HG03159 (cell line): Measurements from ENCODE around the gene DEFB108B.
"Not testable (repeated sequence)": the region's sequence is repeated elsewhere in the genome, so short reads cannot be mapped to it uniquely, and the experiment has no call there.

Source experiments
- ATAC-seq: cut with Tn5 transposase; IDR thresholded peaks from one replicate; pipeline ENCODE4 v1.9.1; 2021; ENCODE audit warnings: mild to moderate bottlenecking, moderate library complexity; ENCODE audit not compliant: unreplicated experiment

Gene DEFB108B, protein sequence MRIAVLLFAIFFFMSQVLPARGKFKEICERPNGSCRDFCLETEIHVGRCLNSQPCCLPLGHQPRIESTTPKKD

DNA sequence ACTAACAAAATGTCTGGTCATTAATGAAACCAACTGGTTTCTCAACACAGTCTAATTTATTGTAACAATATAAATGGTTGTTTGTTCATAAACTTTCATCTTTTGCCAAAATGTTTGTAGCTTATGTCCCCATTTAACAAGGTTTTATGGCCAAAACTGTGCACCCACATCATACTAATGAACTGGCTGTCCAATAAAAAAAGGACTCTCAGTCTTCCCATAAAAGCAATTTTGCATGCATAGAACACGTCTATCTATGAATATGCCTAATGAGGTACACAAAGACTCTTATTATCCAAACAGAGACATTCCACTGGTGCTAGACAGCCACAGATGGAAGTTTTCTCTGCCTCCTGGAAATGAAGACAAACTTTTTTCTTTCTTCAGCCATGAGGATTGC, at the start of gene DEFB108B:
Gene DEFB108B, plus strand, starts transcription at position 390 of the 400 bp plus-strand sequence. Its CDS starts 0 bp downstream, at position 390.
- ATAC-seq = not testable (repeated sequence)

DNA sequence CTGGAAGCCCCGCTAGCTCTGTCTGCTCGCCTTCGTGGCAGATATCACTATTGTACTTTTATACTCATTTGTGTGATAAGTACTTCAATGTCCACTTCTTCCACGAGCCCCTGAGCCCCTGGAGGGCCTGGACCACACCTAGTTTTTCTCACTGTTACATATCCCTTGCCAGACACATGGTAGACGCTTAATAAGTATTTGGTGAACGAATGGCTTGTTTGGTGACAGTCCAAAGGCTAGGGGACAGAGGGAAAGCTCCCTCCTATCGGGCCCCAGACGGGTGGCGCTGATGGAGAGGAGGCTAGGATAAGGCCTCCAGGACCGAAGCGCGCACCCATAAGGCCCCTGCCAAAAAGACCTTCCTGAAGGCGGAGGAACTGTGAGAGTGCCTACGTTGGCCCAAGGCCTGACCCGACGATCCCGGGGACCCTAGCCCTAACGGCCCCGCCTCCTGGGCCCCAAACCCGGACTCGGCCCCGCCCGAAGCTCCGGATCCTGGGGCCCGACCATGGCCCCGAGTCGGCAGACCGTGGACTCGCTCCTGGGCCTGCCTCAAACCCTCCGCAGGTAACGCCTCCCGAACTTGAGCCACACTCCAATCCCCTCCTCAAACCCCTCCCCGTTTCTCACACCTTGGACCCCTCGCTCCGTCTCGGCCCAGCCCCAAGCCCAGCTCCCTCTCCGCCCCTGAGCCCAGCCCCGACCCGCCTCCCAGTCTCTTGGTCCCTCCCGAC, 46.7 kb upstream of the DEFB108B start:
- ATAC-seq = not testable (repeated sequence)

DNA sequence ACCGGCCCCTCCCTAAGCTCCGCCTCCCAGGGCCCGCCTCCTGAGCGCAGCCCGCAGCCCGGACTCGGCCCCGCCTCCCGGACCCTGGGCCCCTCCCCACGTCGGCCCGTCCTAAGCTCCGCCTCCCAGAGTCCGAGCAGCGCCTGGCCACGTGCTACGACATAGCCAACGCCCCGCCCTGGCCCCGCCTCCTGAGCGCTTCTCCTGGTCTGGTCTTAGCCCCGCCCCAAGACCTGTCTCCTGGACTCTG, 46.2 kb upstream of the DEFB108B start:
- ATAC-seq = peak; percentile 98

DNA sequence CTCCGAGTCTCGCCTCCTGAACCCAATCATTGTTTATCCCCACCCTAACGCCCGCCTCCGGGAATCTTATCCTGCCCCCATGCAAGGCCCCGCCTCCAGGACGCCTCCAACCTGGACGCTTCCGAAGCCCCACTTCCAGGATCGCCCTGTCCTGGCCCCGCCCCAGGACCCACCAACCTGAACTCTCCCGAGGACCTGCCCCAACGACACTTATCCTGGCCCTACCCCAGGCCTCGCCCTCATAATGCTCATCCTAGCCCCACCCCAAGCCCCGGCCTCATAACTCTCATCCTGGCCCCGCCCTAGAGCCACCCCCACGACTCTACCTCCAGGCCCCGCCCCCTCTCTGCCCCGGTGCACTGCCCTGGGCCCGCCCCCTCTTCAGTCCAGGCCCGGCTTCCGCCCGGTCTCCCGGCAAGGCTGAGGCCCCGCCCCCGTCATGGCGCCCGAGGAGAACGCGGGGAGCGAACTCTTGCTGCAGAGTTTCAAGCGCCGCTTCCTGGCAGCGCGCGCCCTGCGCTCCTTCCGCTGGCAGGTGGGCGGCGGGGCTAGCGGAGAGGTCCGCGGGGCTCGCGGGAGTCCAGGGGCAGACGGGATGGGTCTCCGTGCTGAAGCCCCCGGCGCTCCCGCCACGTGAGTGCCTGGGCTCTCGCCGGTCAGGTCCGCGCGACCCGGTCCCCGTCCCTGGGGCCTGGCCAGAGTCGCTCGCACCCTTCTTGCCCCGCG, 45.7 kb upstream of the DEFB108B start:
- ATAC-seq = peak; percentile 90

DNA sequence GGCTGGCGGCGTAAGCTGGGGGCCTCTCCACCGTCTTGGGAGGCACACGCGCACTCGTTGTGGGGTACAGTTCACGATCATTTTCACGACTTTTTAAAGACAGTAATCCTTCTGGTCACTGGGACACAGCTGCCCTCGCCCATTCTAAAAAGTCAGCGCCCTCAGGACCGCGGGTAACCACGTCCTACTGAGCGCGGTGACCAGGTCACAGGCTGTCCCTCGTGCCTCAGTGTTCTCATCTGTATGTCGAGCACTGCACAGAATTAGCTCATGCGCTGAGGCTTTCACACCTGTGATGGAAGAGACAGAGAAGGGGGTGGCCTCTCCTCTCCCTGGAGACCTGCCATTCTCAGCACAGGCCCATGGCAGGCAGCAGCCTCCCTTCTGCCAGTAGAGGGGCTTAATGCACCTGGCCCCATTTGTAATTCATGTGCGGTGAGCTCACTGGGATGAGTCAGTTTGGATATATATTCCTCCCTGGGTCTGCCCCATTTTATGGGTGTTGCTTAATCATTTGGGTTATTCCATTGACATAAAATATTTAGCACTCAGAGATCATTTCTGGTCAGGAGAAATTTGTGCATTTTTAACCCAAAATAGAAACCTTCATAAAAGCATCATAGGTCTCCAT, 45.1 kb upstream of the DEFB108B start:
- ATAC-seq = not testable (repeated sequence)

DNA sequence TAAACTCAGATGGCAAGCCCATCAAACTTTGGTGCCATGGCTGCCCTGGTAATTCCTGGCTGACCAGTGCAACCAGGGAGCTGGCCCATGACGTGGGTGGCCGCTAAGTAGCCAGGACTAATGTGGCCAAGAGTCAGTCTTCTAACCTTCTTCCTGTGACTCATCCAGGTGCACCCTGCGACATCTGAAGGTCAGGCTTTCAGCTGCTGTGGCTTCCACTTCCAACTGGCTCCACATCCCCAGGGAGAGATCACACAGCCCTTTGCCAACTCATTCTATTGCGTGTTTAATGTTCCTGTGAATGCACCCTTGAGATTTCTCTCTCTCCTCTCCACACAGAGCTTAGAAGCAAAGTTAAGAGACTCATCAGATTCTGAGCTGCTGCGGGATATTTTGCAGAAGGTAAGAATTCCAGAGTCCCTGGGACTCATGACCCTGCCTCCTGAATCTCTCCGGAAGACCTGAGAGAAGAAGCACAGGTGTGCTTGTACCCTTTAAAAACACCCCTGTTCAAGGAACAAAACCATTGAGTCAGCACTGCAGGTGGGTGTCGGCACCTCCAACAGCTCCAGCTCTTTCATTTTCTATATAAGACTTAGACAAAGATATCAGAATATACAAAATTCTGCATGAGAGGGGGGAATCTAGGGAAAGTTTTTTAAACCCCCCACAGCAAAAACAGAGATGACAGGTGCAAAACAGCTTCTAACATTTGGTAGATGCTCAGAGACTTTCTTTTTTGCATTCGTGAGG, 43.4 kb upstream of the DEFB108B start:
- not testable (repeated sequence) for ATAC-seq

DNA sequence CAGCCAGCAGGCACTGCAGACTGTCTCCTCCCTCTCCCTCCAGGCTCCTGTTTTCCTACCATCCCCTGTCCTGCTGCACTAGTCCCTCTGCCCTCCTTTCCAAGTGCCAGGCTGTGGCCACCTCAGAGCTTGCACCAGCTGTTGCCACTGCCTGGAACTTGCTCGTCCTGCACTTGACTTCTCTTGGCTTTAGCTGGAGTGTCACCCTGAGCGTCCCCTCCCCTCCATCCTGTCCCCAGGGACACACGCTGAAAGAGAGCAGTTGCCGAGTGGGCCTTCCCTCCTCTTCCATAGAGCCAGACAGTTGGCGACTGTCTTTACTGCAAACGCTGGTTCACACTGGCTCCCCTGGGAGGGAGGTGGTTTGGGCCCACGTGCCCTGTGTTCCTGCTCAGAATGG, 41.9 kb upstream of the DEFB108B start:
- ATAC-seq = not testable (repeated sequence)

DNA sequence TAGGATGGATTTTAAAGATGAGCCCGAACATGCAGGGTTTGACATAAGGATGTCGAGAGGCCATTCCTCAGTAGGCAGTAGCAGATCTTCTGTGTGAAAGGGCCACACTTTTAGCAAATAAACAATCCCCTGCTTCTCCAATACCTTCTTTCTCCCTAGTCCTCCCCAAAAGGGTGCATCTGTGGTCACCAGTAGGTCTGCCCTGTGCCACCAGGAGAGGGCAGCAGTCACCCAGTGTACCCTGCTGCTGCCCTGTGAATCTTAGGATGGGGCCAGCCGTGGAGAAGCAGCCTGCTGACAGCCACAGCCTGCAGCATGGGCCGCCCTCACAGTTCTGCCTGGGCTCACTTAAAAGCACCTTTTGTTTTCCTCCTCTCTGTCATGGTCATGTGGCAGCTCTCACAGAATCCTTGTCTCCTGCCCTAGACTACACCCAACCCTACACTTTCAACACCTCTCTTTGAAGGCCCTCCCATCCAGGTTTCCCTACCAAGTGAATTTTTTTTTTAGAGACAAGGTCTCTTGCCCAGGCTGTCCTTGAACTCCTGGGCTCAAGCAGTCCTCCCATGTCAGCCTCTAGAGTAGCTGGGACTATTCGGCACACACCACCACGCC, 40.3 kb upstream of the DEFB108B start:
- ATAC-seq = not testable (repeated sequence)

DNA sequence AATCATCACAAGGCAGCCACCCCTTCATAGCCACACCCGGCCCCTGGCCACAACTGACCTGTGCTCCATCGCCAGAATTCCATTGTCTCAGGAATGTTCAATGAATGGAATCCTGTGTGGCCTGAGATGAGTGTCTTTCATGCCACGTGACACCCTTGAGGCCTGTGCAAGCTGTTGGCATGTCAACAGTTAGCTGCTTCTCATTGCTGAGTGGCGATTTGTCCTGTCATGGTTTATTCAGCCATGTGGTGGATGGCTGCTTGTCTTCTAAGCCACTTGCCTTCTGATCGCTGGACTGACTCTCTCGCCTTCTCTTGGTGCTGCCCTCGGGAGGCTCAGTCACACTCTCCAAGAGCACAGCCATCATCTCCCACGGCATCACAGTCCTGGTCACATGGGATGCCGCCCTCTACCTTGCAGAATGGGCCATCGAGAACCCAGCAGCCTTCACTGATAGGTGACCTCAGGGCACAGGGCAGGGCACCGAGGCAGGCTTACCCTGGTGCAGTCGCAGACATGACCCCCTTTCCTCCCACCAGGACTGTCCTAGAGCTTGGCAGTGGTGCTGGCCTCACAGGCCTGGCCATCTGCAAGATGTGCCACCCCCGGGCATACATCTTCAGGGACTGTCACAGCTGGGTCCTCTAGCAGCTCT, 38.5 kb upstream of the DEFB108B start:
- ATAC-seq = not testable (repeated sequence)

DNA sequence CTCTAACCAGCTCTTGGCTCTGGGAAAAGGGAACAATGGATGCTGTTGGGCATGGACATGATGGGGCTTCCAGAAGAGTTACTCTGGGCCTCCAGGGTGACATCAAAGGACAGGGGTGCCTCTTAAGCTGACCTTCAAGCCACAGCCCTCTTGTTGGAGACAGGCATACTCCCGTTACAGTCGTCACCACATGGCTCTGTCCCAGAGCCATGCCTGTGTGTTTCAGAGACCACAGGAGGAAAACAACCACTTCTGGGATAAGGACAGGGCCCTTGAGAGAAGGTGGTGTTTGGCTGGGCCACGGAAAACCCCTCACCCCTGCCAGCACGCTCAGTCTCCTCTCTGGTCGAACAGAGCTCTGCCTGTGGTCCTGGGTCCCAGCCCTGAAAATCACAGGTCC, 37.8 kb upstream of the DEFB108B start:
- ATAC-seq = not testable (repeated sequence)

DNA sequence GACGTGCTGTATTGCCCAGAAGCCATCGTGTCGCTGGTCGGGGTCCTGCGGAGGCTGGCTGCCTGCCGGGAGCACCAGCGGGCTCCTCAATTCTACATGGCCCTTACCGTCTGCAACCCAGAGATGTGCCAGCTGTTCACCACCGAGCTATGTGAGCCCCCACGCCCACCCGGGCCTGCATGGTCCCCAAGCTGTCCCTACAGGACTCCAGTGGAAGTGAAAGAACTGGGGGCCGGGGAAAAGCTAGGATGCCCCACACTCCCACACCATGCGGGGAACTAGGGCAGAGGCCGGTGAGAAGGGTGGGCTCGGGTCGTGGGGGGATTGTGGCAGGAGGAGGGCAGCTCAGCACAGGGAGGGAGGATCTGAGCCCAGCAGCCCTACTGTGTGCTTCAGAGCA, 37.0 kb upstream of the DEFB108B start:
- not testable (repeated sequence) for ATAC-seq

DNA sequence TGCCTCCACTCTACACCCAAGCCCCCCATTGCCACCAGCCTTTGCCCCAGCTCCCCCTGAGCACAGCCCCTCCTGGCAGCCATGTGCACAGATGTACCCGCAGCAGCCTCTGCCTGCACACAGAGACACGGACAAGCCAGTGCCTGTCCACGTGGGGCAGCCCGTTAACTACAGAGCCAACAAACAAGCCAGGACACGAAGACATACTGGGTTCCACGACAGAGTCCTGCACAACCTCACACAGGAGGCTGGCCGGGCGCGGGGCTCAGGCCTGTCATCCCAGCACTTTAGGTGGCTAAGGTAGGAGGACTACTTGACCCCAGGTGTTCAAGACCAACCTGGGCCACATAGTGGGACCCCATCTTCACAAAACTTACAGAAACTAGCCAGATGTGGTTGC, 36.2 kb upstream of the DEFB108B start:
- not testable (repeated sequence) for ATAC-seq

DNA sequence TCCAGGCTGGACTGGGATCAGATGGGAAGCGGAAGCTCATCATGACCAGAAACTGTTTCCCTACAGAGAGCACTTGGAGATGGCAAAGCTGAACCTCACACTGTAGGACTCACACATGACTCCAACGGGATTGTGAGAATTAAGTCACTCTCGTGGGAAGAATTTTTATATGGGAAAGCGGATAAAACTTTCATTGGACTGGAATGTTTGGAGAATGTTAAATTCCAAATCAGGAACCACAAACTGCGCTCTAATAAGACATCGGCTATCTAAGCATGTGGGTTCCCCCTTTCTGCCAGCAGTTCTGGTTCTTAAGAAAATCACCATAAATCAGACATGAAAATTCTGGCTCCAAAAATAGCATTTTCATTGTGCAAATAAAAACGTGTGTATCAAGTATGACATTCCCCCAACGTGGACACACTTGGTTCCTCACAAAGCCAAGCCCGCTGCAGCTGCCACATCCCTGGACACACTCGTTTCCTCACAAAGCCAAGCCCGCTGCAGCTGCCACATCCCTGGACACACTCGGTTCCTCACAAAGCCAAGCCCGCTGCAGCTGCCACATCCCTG, 33.4 kb upstream of the DEFB108B start:
- ATAC-seq = not testable (repeated sequence)

DNA sequence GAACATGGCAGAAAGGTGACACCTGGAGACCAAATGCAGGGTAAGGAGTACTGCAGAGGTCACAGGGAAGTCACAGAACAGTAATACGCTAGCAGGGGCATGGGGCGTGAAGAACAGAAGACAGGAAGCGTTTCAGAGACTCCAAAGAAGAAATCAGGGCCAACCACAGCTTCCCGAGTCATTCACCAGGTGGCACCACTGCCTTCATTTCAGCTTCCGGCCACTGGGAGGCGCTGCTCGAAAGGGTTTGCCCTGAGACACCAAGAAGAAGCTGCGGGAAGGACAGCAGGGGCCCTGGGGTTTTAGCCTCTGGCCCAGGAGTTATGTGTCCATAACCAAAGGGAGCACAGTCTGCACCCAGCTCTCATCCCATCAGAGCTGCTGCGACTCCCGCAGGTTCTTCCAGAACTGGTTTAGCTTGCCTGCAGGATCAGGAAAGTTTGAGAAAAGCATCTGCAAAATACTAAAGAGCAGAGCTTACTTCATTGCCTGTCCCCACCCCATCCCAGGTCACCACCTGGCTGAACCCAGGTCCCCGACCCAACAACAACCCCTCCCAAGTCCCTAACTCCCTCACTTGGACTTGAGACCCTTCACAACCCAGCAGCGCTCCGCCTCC, 32.6 kb upstream of the DEFB108B start:
- not testable (repeated sequence) for ATAC-seq

DNA sequence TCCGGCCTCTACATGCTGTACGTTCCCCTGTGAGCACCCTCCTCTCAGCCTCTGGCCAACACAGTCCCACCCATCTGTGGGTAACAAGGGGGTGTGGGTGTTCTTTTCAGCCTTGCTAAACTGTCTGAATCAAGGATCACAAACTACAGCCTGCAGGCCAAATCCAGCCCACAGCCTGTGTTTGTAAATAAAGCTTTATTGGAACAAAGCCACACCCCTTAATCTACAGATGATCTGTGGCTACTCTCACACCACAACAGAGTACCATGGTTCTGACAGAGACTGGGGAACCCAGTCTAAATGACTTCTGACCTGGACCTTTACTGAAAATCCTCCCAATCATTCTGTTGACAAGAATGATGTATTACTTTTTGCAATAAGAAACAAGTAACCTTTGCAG, 32.0 kb upstream of the DEFB108B start:
- not testable (repeated sequence) for ATAC-seq

DNA sequence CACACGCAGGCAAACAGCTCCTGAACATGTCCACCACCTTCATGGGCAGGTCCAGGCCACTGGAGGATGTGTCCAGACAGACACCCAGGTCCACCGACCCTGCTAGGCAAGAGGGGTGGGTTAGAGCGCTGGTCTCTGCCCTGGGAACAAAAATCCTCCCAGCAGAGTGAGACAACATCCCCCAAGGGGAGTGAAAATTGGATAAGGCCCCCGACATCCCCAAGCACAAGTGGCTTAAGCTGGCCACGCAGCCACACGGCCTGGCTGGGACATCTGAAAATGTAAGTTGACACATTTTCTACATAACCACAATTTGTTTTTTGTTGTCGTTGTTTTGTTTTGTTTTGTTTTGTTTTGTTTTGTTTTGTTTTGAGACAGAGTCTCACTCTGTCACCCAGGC, 30.1 kb upstream of the DEFB108B start:
- not testable (repeated sequence) for ATAC-seq

DNA sequence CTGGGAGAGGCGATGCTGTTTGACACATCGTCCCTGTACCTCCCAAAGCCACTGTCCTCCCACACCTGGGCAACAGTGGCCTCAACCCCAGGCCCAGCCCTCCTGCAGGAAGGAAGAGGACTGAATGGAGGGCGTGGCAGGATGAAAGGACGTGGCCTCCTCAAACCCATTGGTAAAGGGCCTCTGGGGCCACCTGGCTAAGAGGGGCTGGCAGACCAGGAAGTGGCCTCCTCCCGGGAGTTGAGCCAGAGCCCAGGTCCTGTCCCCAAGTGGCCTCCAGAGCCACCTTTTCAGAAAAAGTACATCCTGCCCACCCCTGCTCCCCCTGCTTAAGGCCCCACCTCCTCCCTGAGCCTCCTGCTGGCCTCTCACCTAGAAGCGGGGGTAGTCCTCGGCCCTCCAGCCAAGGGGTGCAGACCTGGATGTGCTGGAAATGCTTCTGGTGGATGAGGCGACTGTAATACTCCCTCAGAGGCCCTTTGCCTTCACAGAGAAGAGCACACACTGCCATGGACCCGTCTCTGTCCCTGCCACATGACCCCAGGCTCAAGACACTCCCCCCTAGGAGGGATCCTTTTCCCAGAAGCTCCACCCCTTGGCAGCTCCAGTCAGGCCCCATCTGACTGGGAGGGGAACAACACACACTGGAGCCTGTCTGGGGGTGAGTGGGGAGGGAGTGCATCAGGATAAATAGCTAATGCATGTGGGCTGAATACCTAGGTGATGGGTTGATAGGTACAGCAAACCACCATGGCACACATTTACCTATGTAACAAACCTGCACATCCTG, 28.6 kb upstream of the DEFB108B start:
- ATAC-seq = not testable (repeated sequence)

DNA sequence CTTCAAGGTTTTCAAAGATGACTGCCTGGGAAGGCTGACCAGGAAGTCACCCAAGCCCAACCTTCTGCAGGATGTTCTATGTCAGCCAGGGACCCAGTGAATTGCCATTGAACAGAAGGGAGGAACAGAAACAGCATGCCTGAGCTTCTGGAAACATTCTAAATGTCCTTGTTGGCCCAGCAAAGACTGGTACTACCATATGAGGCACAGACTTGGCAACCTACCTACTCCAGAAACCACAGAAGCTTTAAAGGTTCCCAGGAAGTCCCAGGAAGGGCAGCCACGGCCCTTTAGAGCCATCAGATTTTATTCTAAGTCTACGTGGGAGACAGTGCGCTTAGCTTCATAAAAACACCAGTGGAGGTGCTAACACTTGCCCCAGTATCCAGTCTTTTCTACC, 20.5 kb upstream of the DEFB108B start:
- not testable (repeated sequence) for ATAC-seq
